Tibial artery (tissue), 4 donors: ENCODE measurements around the gene RNASEH2A.

ENCODE experiments used
- DNase-seq, 2 donors: peaks; one replicate each; pipeline ENCODE4 v3.0.0-alpha.2; 2019
- H3K27ac ChIP-seq, 2 donors: fragments of 200-600 bp; sonication (generic) in 1 of 2; 1 replicate in 1 of 2; 2 replicates in 1 of 2; pipeline ENCODE4 v1.5.1; 2018 to 2019; ENCODE audit warnings: mild to moderate bottlenecking in 1 of 2
- H3K27me3 ChIP-seq, 2 donors: fragments of 200-600 bp; sonication (generic) in 1 of 2; one replicate each; pipeline versions ENCODE4 v1.5.1 to v1.6.0; 2016 to 2019
- H3K36me3 ChIP-seq, 3 donors: fragments of 200-600 bp; sonication (generic) in 2 of 3; one replicate each; pipeline ENCODE4 v1.5.1; 2016 to 2019; ENCODE audit warnings: mild to moderate bottlenecking in 2 of 3
- H3K4me1 ChIP-seq, 4 donors: fragments of 200-600 bp; sonication (generic) in 2 of 4; 1 replicate in 3 of 4; 2 replicates in 1 of 4; pipeline ENCODE4 v1.5.1; 2016 to 2019
- H3K4me3 ChIP-seq, 2 donors: fragments of 200-600 bp; sonication (generic) in 1 of 2; 1 replicate in 1 of 2; 2 replicates in 1 of 2; pipeline ENCODE4 v1.5.1; 2018 to 2019; ENCODE audit warnings: mild to moderate bottlenecking in 2 of 2
- H3K9me3 ChIP-seq, 3 donors: fragments of 200-600 bp; sonication (generic) in 1 of 3; one replicate each; pipeline ENCODE4 v1.5.1; 2016 to 2019
- intact Hi-C: fragments of 100-400 bp; cut with DNase I; formaldehyde crosslinking; loops from one replicate; pipeline ENCODE4 v1.15.0; 2023; ENCODE audit warnings: low total_unique reads
- TF ChIP-seq, protein P1 (sequence below), 2 experiments: fragments of 200-600 bp in 1 of 2; fragments of 450-650 bp in 1 of 2; IDR thresholded peaks; one replicate each; pipeline ENCODE4 v1.5.1; 2017 to 2019; ENCODE audit warnings: antibody characterized with exemption in 2 of 2, mild to moderate bottlenecking in 1 of 2, moderate library complexity in 1 of 2

Gene RNASEH2A

GRCh38 chr19:12806242-12807081 lies at the start of gene RNASEH2A:
TSS of gene RNASEH2A (plus strand) at chr19:12806584. CDS start at chr19:12806674, 90 bp downstream.
- H3K4me3 ChIP-seq: peak within 1 kb of the TSS; percentile 53 to 54
- peaks cover 0 to 8% (median 0%) of the 10 kb centered on the region in 3 donors for H3K36me3 ChIP-seq
- peaks cover 5 to 20% (median 18%) of the 10 kb centered on the region in 4 donors for H3K4me1 ChIP-seq
- TF ChIP-seq, protein P1, sequence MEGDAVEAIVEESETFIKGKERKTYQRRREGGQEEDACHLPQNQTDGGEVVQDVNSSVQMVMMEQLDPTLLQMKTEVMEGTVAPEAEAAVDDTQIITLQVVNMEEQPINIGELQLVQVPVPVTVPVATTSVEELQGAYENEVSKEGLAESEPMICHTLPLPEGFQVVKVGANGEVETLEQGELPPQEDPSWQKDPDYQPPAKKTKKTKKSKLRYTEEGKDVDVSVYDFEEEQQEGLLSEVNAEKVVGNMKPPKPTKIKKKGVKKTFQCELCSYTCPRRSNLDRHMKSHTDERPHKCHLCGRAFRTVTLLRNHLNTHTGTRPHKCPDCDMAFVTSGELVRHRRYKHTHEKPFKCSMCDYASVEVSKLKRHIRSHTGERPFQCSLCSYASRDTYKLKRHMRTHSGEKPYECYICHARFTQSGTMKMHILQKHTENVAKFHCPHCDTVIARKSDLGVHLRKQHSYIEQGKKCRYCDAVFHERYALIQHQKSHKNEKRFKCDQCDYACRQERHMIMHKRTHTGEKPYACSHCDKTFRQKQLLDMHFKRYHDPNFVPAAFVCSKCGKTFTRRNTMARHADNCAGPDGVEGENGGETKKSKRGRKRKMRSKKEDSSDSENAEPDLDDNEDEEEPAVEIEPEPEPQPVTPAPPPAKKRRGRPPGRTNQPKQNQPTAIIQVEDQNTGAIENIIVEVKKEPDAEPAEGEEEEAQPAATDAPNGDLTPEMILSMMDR (IDR thresholded peaks at IDR 0.05): peak in 1 of 2 experiments; percentile 13
- intact Hi-C loops: no loop called here
- peak within 1 kb of the TSS; percentile 41 to 67 for H3K27ac ChIP-seq
- peak; percentile 84 to 95 for DNase-seq
- no peaks in the 10 kb centered on the region for H3K27me3 ChIP-seq
- H3K9me3 ChIP-seq: no peaks in the 10 kb centered on the region

DNA sequence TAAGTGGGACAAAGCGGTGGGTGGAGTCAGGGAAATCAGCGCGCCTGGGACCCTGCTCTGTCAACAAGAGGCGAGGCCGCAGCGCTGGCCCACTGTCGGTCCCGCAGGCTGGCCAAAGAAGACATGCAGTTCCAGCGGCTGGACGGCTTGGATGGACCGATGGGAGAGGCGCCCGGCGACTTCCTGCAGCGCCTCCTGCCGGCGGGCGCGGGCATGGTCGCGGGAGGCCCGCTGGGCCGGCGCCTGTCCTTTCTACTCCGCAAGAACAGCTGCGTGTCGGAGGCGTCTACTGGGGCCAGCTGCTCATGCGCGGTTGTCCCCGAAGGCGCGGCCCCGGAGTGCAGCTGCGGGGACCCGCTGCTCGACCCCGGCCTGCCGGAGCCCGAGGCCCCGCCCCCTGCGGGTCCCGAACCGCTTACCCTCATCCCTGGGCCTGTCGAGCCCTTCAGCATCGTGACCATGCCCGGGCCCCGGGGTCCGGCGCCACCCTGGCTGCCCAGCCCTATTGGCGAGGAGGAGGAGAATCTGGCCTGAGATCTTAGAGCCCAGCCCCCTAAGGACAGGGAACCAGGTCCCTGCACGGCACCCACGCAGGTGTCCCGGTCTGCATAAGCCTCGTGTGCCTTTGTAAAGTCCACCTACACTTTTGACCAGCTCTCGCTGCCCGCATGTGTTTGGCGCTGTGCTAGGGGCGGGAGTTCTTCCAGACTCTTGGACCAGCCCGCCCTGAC lies 48.7 kb upstream of the RNASEH2A start:
- Histone ChIP-seq H3K9me3 (no peaks in the 10 kb centered on the region), H3K4me1 (peaks cover 0 to 12% (median 11%) of the 10 kb centered on the region in 4 donors), H3K27ac (peak overlapping the region; percentile 45 to 66), H3K4me3 (peak overlapping the region; percentile 41 to 51), H3K27me3 (peaks cover 0 to 10% of the 10 kb centered on the region in 2 donors), H3K36me3 (peaks cover 0 to 8% (median 0%) of the 10 kb centered on the region in 3 donors)
- intact Hi-C loops: no loop called here
- TF ChIP-seq, protein P1 (IDR thresholded peaks at IDR 0.05): peak; percentile 83 to 88
- peak; percentile 59 to 80 for DNase-seq

DNA sequence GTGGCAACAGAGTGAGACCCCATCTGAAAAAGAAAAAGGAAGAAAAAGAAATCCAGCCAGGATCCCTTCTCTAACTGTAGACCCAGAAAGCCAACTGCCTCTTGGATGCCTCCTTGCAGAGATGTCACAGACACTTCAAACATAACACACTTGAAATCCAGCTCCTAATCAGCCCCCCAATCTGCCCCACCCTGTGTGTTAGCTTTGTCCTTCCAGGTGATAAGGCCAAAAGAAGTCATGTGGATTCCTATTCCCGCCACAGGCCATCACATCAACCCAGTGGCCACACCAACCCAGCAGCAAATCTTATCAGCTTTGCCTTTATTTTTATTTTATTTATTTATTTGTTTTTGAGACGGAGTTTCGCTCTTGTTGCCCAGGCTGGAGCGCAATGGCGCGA lies 46.7 kb upstream of the RNASEH2A start:
- Histone ChIP-seq H3K9me3 (no peaks in the 10 kb centered on the region), H3K36me3 (peaks cover 0 to 27% (median 14%) of the 10 kb centered on the region in 3 donors), H3K4me1 (peaks cover 0 to 12% (median 11%) of the 10 kb centered on the region in 4 donors), H3K4me3 (no peak overlapping the region), H3K27me3 (no peaks in the 10 kb centered on the region), H3K27ac (no peak overlapping the region)
- DNase-seq: no peak
- TF ChIP-seq, protein P1 (IDR thresholded peaks at IDR 0.05): no peak
- intact Hi-C loops: no loop called here

DNA sequence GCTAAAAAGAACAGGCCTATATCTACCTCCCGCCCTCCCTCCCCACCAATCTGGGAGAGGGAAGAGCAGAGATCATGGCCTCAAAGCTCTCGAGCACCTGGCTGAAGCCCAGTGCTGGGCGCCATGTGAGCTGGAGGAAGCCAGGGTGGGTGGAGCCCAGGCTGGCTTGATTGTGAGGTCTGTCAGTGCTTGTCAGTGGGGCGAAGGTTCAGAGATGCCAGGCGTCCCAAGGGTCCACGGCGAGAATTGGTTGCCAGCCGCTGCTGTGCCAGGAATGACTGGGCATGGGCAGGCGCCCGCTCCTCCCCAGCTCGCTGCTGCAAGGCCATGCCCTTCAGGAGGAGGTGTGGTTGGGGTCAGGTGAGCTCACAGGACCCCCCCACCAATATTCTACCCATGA lies 43.3 kb upstream of the RNASEH2A start:
- TF ChIP-seq, protein P1 (IDR thresholded peaks at IDR 0.05): no peak
- no peak overlapping the region for H3K27ac ChIP-seq
- no peaks in the 10 kb centered on the region for H3K9me3 ChIP-seq
- intact Hi-C loops: no loop called here
- DNase-seq: no peak
- H3K4me3 ChIP-seq: no peak overlapping the region
- H3K4me1 ChIP-seq: peaks cover 0 to 8% (median 2%) of the 10 kb centered on the region in 4 donors
- no peaks in the 10 kb centered on the region for H3K27me3 ChIP-seq
- peaks cover 0 to 44% (median 16%) of the 10 kb centered on the region in 3 donors for H3K36me3 ChIP-seq

DNA sequence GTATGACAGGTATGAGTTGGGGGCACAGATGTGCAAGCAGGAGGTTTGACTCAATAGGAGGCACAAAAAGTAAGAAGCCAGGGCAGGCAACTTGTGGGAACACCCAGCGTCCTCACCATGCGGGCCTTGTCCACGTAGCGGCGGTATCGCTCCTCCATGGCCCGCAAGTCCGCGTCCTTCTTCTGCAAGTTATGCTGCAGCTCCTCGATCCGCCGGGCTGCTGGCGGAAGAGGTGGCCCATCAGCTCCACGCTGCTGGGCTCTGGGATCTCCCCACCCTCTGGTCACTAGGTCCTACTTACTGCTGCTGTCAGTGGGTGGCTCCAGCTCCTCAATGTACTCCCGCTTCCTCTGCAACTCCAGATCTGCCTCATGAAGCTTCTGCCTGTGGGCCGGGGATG lies 41.7 kb upstream of the RNASEH2A start:
- Histone ChIP-seq H3K27me3 (no peaks in the 10 kb centered on the region), H3K27ac (no peak overlapping the region), H3K36me3 (peaks cover 0 to 49% (median 16%) of the 10 kb centered on the region in 3 donors), H3K9me3 (no peaks in the 10 kb centered on the region), H3K4me1 (peaks cover 0 to 8% (median 2%) of the 10 kb centered on the region in 4 donors), H3K4me3 (no peak overlapping the region)
- no peak for DNase-seq
- TF ChIP-seq, protein P1 (IDR thresholded peaks at IDR 0.05): no peak
- intact Hi-C loops: loop anchor here (5.0 kb wide), 1 partner anchor 83 kb away; no protein-coding TSS in a partner anchor
